CD4-positive, alpha-beta memory T cell (primary cell): ENCODE results near the gene RAD18. TPM values are rescaled to one million over a fixed set of nuclear protein-coding genes. Genes with fewer than 3 reads are reported as not detected.

Experiments
- CTCF ChIA-PET: fragments of 350-600 bp; sonication (Branson Sonifier 250); formaldehyde crosslinking; loops from one replicate; lab custom pipeline; 2021; ENCODE audit warnings: inconsistent platforms; ENCODE audit not compliant: partially characterized antibody; lab: Charles Lee
- POLR2A ChIA-PET: fragments of 350-600 bp; sonication (Branson Sonifier 250); formaldehyde crosslinking; loops from one replicate; lab custom pipeline; 2021; ENCODE audit not compliant: partially characterized antibody; lab: Charles Lee
- DNase-seq, 5 donors: peaks; one replicate each; pipeline versions ENCODE4 v3.0.0 to v3.0.0-alpha.2; 2020 to 2022; ENCODE audit warnings: mixed read lengths in 1 of 5
- H3K27ac ChIP-seq: one replicate; pipeline ENCODE4 v1.7.0; 2013; ENCODE audit warnings: low read depth, low read length
- H3K27me3 ChIP-seq: 2 replicates; pipeline ENCODE4 v1.7.0; 2013; ENCODE audit warnings: mild to moderate bottlenecking, low read length, moderate library complexity; ENCODE audit not compliant: insufficient read depth
- H3K36me3 ChIP-seq: 2 replicates; pipeline ENCODE4 v1.7.0; 2013; ENCODE audit warnings: mild to moderate bottlenecking, low read length, moderate library complexity; ENCODE audit not compliant: insufficient read depth
- H3K4me1 ChIP-seq: 2 replicates; pipeline ENCODE4 v1.7.0; 2013; ENCODE audit warnings: mild to moderate bottlenecking, low read length, moderate library complexity; ENCODE audit not compliant: insufficient read depth
- H3K4me3 ChIP-seq, 2 donors: one replicate each; pipeline ENCODE4 v1.7.0; 2013; ENCODE audit warnings: low read length in 2 of 2, mild to moderate bottlenecking in 1 of 2
- H3K9me3 ChIP-seq, 2 donors: one replicate each; pipeline ENCODE4 v1.7.0; 2013; ENCODE audit warnings: low read length in 2 of 2, control low read depth in 1 of 2; ENCODE audit not compliant: control insufficient read depth in 1 of 2
- H3K27ac Mint-ChIP-seq, 7 donors: one replicate each; pipeline ENCODE4 v1.8.0; 2020 to 2021; ENCODE audit warnings: mixed read lengths in 7 of 7, mild to moderate bottlenecking in 6 of 7, inconsistent platforms in 3 of 7, moderate library complexity in 3 of 7
- H3K27me3 Mint-ChIP-seq, 2 donors: one replicate each; pipeline ENCODE4 v1.8.0; 2020 to 2021; ENCODE audit warnings: mixed read lengths in 2 of 2
- H3K36me3 Mint-ChIP-seq, 2 donors: one replicate each; pipeline ENCODE4 v1.8.0; 2020 to 2021; ENCODE audit warnings: mixed read lengths in 2 of 2, inconsistent platforms in 1 of 2, mild to moderate bottlenecking in 1 of 2
- H3K4me1 Mint-ChIP-seq, 4 donors: one replicate each; pipeline ENCODE4 v1.8.0; 2020 to 2021; ENCODE audit warnings: mixed read lengths in 4 of 4, mild to moderate bottlenecking in 1 of 4
- H3K4me3 Mint-ChIP-seq, 8 donors: one replicate each; pipeline ENCODE4 v1.8.0; 2020 to 2021; ENCODE audit warnings: mixed read lengths in 8 of 8, mild to moderate bottlenecking in 7 of 8, moderate library complexity in 6 of 8, inconsistent platforms in 3 of 8
- H3K9me3 Mint-ChIP-seq, 8 donors: one replicate each; pipeline ENCODE4 v1.8.0; 2020 to 2021; ENCODE audit warnings: mixed read lengths in 8 of 8, mild to moderate bottlenecking in 5 of 8, inconsistent platforms in 3 of 8, moderate library complexity in 1 of 8
- intact Hi-C: fragments of 100-400 bp; cut with micrococcal nuclease; formaldehyde crosslinking; loops from one replicate; pipeline ENCODE4 v1.15.1; 2023
- polyA plus RNA-seq, 2 donors: library from polyadenylated mRNA; unstranded; fragments of 300-500 nt; fragmentation: Illumina TruSeq; gene quantifications; one replicate each; pipeline ENCODE4 v1.2.3, GENCODE V29; 2021
- total RNA-seq, 2 experiments: library from RNA; stranded (reverse); gene quantifications; one replicate each; pipeline ENCODE4 v1.2.3, GENCODE V29; 2021

RAD18 gene
- total and polyA plus RNA-seq, 4 experiments from 2014 or later: 11.9 to 17.6 (median 15.7) TPM

GRCh38 chr3:8903191-8903590 is 60.1 kb downstream of the RAD18 start:
- CTCF ChIA-PET: no interaction called here
- Histone ChIP-seq H3K4me1 (no peaks in the 10 kb centered on the region), H3K9me3 (no peaks in the 10 kb centered on the region), H3K36me3 (no peaks in the 10 kb centered on the region), H3K4me3 (no peak overlapping the region), H3K27me3 (no peaks in the 10 kb centered on the region), H3K27ac (no peak overlapping the region)
- H3K27me3 Mint-ChIP-seq: no peaks in the 10 kb centered on the region
- no peaks in the 10 kb centered on the region for H3K4me1 Mint-ChIP-seq
- no peak overlapping the region for H3K4me3 Mint-ChIP-seq
- DNase-seq: no peak
- no peaks in the 10 kb centered on the region for H3K9me3 Mint-ChIP-seq
- intact Hi-C loops: no loop called here
- POLR2A ChIA-PET: no interaction called here
- peaks cover 43 to 64% of the 10 kb centered on the region in 2 donors for H3K36me3 Mint-ChIP-seq
- no peak overlapping the region for H3K27ac Mint-ChIP-seq

GRCh38 chr3:8900869-8901268 is 62.4 kb downstream of the RAD18 start:
- H3K4me1 Mint-ChIP-seq: no peaks in the 10 kb centered on the region
- Histone ChIP-seq H3K4me1 (no peaks in the 10 kb centered on the region), H3K4me3 (no peak overlapping the region), H3K27me3 (no peaks in the 10 kb centered on the region), H3K9me3 (no peaks in the 10 kb centered on the region), H3K27ac (no peak overlapping the region), H3K36me3 (no peaks in the 10 kb centered on the region)
- ChIA-PET CTCF (no interaction called here), POLR2A (no interaction called here)
- no peaks in the 10 kb centered on the region for H3K27me3 Mint-ChIP-seq
- H3K9me3 Mint-ChIP-seq: no peaks in the 10 kb centered on the region
- H3K4me3 Mint-ChIP-seq: no peak overlapping the region
- H3K36me3 Mint-ChIP-seq: peaks cover 48 to 59% of the 10 kb centered on the region in 2 donors
- H3K27ac Mint-ChIP-seq: no peak overlapping the region
- DNase-seq: no peak
- intact Hi-C loops: no loop called here

- no peak for DNase-seq
- Mint-ChIP-seq H3K27ac (no peak overlapping the region), H3K4me1 (no peaks in the 10 kb centered on the region), H3K27me3 (no peaks in the 10 kb centered on the region), H3K36me3 (peaks cover 49 to 62% of the 10 kb centered on the region in 2 donors), H3K9me3 (peaks cover 0 to 1% (median 0%) of the 10 kb centered on the region in 8 donors), H3K4me3 (no peak overlapping the region)
- CTCF ChIA-PET: no interaction called here
- POLR2A ChIA-PET: no interaction called here
- no peak overlapping the region for H3K27ac ChIP-seq
- no peaks in the 10 kb centered on the region for H3K27me3 ChIP-seq
- no peaks in the 10 kb centered on the region for H3K9me3 ChIP-seq
- H3K4me1 ChIP-seq: no peaks in the 10 kb centered on the region
- H3K36me3 ChIP-seq: no peaks in the 10 kb centered on the region
- intact Hi-C loops: no loop called here
- no peak overlapping the region for H3K4me3 ChIP-seq
Measured at GRCh38 chr3:8899876-8900460, 63.3 kb downstream of the RAD18 start.

GRCh38 chr3:8895829-8896228 is 67.4 kb downstream of the RAD18 start:
- POLR2A ChIA-PET: no interaction called here
- no peak overlapping the region for H3K4me3 ChIP-seq
- no peaks in the 10 kb centered on the region for H3K27me3 Mint-ChIP-seq
- no peaks in the 10 kb centered on the region for H3K36me3 ChIP-seq
- H3K4me1 Mint-ChIP-seq: no peaks in the 10 kb centered on the region
- no peaks in the 10 kb centered on the region for H3K4me1 ChIP-seq
- H3K9me3 Mint-ChIP-seq: peaks cover 0 to 1% (median 0%) of the 10 kb centered on the region in 8 donors
- CTCF ChIA-PET: no interaction called here
- H3K4me3 Mint-ChIP-seq: no peak overlapping the region
- H3K36me3 Mint-ChIP-seq: peaks cover 47% of the 10 kb centered on the region in 2 donors
- no peaks in the 10 kb centered on the region for H3K9me3 ChIP-seq
- DNase-seq: no peak
- H3K27me3 ChIP-seq: no peaks in the 10 kb centered on the region
- intact Hi-C loops: no loop called here
- H3K27ac Mint-ChIP-seq: no peak overlapping the region
- no peak overlapping the region for H3K27ac ChIP-seq

- no peak for DNase-seq
- Mint-ChIP-seq H3K4me1 (no peaks in the 10 kb centered on the region), H3K9me3 (peaks cover 0 to 1% (median 0%) of the 10 kb centered on the region in 8 donors), H3K36me3 (peaks cover 46 to 50% of the 10 kb centered on the region in 2 donors), H3K27me3 (no peaks in the 10 kb centered on the region), H3K27ac (no peak overlapping the region), H3K4me3 (no peak overlapping the region)
- Histone ChIP-seq H3K9me3 (no peaks in the 10 kb centered on the region), H3K36me3 (no peaks in the 10 kb centered on the region), H3K4me3 (no peak overlapping the region), H3K27ac (no peak overlapping the region), H3K4me1 (no peaks in the 10 kb centered on the region), H3K27me3 (no peaks in the 10 kb centered on the region)
- POLR2A ChIA-PET: no interaction called here
- intact Hi-C loops: no loop called here
- CTCF ChIA-PET: interaction anchor here (0.7 to 0.8 kb wide), 2 partner anchors 9 to 180 kb away, joined by 3 read pairs; no protein-coding TSS in a partner anchor
Measured at GRCh38 chr3:8893001-8893400, 70.3 kb downstream of the RAD18 start.

GRCh38 chr3:8891774-8892173 is 71.5 kb downstream of the RAD18 start:
- Histone ChIP-seq H3K4me3 (no peak overlapping the region), H3K27me3 (no peaks in the 10 kb centered on the region), H3K4me1 (no peaks in the 10 kb centered on the region), H3K27ac (no peak overlapping the region), H3K9me3 (no peaks in the 10 kb centered on the region), H3K36me3 (no peaks in the 10 kb centered on the region)
- Mint-ChIP-seq H3K27ac (no peak overlapping the region), H3K27me3 (no peaks in the 10 kb centered on the region), H3K36me3 (peaks cover 46 to 54% of the 10 kb centered on the region in 2 donors), H3K4me3 (no peak overlapping the region), H3K9me3 (peaks cover 0 to 1% (median 0%) of the 10 kb centered on the region in 8 donors), H3K4me1 (no peaks in the 10 kb centered on the region)
- CTCF ChIA-PET: no interaction called here
- intact Hi-C loops: no loop called here
- DNase-seq: no peak
- POLR2A ChIA-PET: no interaction called here

- no peaks in the 10 kb centered on the region for H3K4me1 Mint-ChIP-seq
- H3K27me3 Mint-ChIP-seq: no peaks in the 10 kb centered on the region
- CTCF ChIA-PET: no interaction called here
- H3K4me3 Mint-ChIP-seq: no peak overlapping the region
- Histone ChIP-seq H3K27ac (no peak overlapping the region), H3K27me3 (no peaks in the 10 kb centered on the region), H3K4me1 (no peaks in the 10 kb centered on the region), H3K36me3 (no peaks in the 10 kb centered on the region), H3K4me3 (no peak overlapping the region), H3K9me3 (no peaks in the 10 kb centered on the region)
- H3K9me3 Mint-ChIP-seq: peaks cover 0 to 1% (median 0%) of the 10 kb centered on the region in 8 donors
- H3K36me3 Mint-ChIP-seq: peaks cover 47 to 54% of the 10 kb centered on the region in 2 donors
- DNase-seq: no peak
- POLR2A ChIA-PET: no interaction called here
- intact Hi-C loops: no loop called here
- H3K27ac Mint-ChIP-seq: no peak overlapping the region
Measured at GRCh38 chr3:8891303-8891702, 72.0 kb downstream of the RAD18 start.
